SK-N-MC (cell line): ENCODE data around the gene MCRS1.

ENCODE experiments used
- EZH2 ChIP-seq: fragments of 200-600 bp; sonication (generic); IDR thresholded peaks from one replicate; pipeline ENCODE4 v1.6.1; 2017; ENCODE audit warnings: antibody characterized with exemption
- FOXP2 ChIP-seq: optimal IDR thresholded peaks from 2 replicates; pipeline ENCODE3; 2011; ENCODE audit warnings: mild to moderate bottlenecking, moderate library complexity; ENCODE audit not compliant: insufficient read depth; ENCODE audit errors: extremely low read length, control extremely low read depth
- POLR2AphosphoS5 ChIP-seq: IDR thresholded peaks from 2 replicates; pipeline ENCODE4 v1.6.1; 2012; ENCODE audit warnings: mild to moderate bottlenecking, low read depth, low read length, borderline replicate concordance

DNA sequence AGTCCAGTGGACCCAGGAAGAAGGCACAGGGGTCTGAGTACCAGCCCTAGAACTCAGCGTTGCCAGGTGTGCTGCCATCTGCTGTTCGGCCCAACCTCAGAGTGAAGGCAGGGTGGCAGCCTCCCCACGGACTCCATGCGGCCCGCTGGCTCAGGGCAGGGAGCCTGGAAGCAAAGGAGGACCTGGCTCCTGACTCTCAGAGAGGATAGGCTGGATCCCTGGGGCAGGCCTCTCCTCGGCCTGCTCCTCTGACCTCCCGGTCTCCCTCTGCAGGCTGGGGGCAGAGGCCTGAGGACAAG, 10.1 kb downstream of the MCRS1 start:
- TF ChIP-seq EZH2 (no peak), POLR2AphosphoS5 (no peak), FOXP2 (no peak)
